ENCODE data around the gene PCDH15. TPM values are rescaled to one million over a fixed set of nuclear protein-coding genes. Genes with fewer than 3 reads are reported as not detected.

PCDH15 gene
- total RNA-seq, 1 donor from 2014 or later = 21.7 TPM

- no peaks in the 10 kb centered on the region for H3K4me1 Mint-ChIP-seq
- DNase-seq (ENCODE audit: low read depth, low spot score) = no peak
- no peaks in the 10 kb centered on the region for H3K36me3 Mint-ChIP-seq (ENCODE audit: low read depth)
- no peak overlapping the region for H3K27ac Mint-ChIP-seq (ENCODE audit: unreplicated experiment)
- H3K9me3 Mint-ChIP-seq = no peaks in the 10 kb centered on the region
- H3K27me3 Mint-ChIP-seq (ENCODE audit: low read depth) = no peaks in the 10 kb centered on the region
- H3K4me3 Mint-ChIP-seq = no peak overlapping the region
- no peak for TF ChIP-seq CTCF (conservative IDR thresholded peaks at IDR 0.05)
These were observed 331.3 kb downstream of the PCDH15 start for GRCh38 chr10:54469587-54470323.

- H3K27ac Mint-ChIP-seq (ENCODE audit: unreplicated experiment) = no peak overlapping the region
- no peaks in the 10 kb centered on the region for H3K36me3 Mint-ChIP-seq (ENCODE audit: low read depth)
- TF ChIP-seq CTCF (conservative IDR thresholded peaks at IDR 0.05) = no peak
These were observed 346.8 kb downstream of the PCDH15 start for GRCh38 chr10:54454271-54454670.

GRCh38 chr10:54449056-54449455 lies 352.0 kb downstream of the PCDH15 start:
- H3K4me3 Mint-ChIP-seq = no peak overlapping the region
- no peaks in the 10 kb centered on the region for H3K27me3 Mint-ChIP-seq (ENCODE audit: low read depth)
- DNase-seq (ENCODE audit: low read depth, low spot score) = no peak
- no peaks in the 10 kb centered on the region for H3K9me3 Mint-ChIP-seq
- TF ChIP-seq CTCF (conservative IDR thresholded peaks at IDR 0.05) = no peak
- no peaks in the 10 kb centered on the region for H3K36me3 Mint-ChIP-seq (ENCODE audit: low read depth)
- peaks cover 14% of the 10 kb centered on the region for H3K4me1 Mint-ChIP-seq
- no peak overlapping the region for H3K27ac Mint-ChIP-seq (ENCODE audit: unreplicated experiment)

More at GRCh38 chr10:54454271-54454670, 346.8 kb downstream of the PCDH15 start:
- peaks cover 3% of the 10 kb centered on the region for H3K9me3 Mint-ChIP-seq
- no peaks in the 10 kb centered on the region for H3K27me3 Mint-ChIP-seq (ENCODE audit: low read depth)
- no peak overlapping the region for H3K4me3 Mint-ChIP-seq
- no peak for DNase-seq (ENCODE audit: low read depth, low spot score)
- H3K4me1 Mint-ChIP-seq = no peaks in the 10 kb centered on the region

GRCh38 chr10:54444170-54444569 lies 356.9 kb downstream of the PCDH15 start:
- H3K4me3 Mint-ChIP-seq = no peak overlapping the region
- no peak for TF ChIP-seq CTCF (conservative IDR thresholded peaks at IDR 0.05)
- no peak for DNase-seq (ENCODE audit: low read depth, low spot score)
- H3K4me1 Mint-ChIP-seq = peaks cover 21% of the 10 kb centered on the region
- no peaks in the 10 kb centered on the region for H3K36me3 Mint-ChIP-seq (ENCODE audit: low read depth)
- no peaks in the 10 kb centered on the region for H3K9me3 Mint-ChIP-seq
- H3K27me3 Mint-ChIP-seq (ENCODE audit: low read depth) = no peaks in the 10 kb centered on the region
- no peak overlapping the region for H3K27ac Mint-ChIP-seq (ENCODE audit: unreplicated experiment)

GRCh38 chr10:54441275-54441674 lies 359.8 kb downstream of the PCDH15 start:
- DNase-seq (ENCODE audit: low read depth, low spot score) = no peak
- Mint-ChIP-seq H3K9me3 (no peaks in the 10 kb centered on the region), H3K27ac (ENCODE audit: unreplicated experiment) (no peak overlapping the region), H3K36me3 (ENCODE audit: low read depth) (no peaks in the 10 kb centered on the region), H3K4me1 (peaks cover 15% of the 10 kb centered on the region), H3K27me3 (ENCODE audit: low read depth) (no peaks in the 10 kb centered on the region), H3K4me3 (no peak overlapping the region)
- no peak for TF ChIP-seq CTCF (conservative IDR thresholded peaks at IDR 0.05)

Measured in neural crest cell (in vitro differentiated cells).